NCI-H748 (cell line): ENCODE results near the gene RNF212.

ENCODE experiments used
- DNase-seq: peaks from one replicate; lab custom pipeline; 2025; ENCODE audit not compliant: unreplicated experiment; lab: John Stamatoyannopoulos, UW

RNF212 gene

DNA sequence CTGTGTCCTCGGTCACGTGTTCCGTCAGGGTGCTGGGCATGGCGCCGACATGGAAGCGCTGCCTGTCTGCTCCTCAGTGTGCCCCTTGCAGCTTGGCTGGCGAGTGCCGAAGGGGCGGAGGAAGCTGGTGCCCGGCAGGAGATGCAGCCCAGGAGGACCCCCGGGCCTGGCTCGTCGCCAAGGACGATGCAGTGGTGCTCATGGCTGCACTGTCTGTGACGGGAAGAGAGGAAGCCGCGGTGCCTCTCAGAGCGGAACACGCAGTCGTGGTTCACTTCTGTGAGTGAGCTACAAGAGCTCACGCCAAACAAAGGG is 63.8 kb downstream of the RNF212 start:
- DNase-seq: no peak

DNA sequence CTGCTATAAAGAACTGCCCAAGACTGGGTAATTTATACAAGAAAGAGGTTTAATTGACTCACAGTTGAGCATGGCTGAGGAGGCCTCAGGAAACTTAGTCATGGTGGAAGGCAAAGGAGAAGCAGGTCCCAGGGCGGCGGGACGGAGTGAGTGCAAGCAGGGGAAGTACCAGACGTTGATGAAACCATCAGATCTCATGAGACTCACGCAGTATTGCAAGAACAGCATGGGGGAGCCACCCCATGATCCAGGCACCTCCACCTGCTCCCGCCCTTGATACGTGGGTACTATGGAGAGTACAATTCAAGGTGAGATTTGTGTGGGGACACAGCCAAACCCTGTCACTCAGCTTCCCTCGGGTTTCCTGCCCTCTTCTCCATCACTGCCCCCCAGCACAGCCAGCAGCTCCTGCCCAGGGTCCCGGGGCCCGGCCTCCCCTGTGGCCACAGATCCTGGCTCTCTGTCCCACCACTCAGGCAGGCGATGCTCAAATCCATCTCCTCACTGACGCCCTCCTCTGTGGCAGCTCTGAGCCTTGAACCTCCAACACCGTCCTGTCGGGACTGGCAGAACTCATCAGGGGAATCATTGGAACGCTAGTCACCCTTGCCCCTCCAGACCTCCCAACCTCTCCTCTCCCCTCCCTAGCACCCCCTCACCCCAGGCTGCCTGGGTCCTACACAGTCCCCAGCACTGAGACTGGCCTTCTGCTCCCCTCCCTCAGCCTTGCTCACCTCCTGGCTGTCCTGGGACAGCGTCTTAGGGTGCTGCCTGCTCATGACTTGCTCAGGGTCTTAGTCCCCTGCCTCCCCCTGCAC is 64.4 kb downstream of the RNF212 start:
- no peak for DNase-seq

GRCh38 chr4:1047976-1048772 is 65.2 kb downstream of the RNF212 start:
- no peak for DNase-seq

DNA sequence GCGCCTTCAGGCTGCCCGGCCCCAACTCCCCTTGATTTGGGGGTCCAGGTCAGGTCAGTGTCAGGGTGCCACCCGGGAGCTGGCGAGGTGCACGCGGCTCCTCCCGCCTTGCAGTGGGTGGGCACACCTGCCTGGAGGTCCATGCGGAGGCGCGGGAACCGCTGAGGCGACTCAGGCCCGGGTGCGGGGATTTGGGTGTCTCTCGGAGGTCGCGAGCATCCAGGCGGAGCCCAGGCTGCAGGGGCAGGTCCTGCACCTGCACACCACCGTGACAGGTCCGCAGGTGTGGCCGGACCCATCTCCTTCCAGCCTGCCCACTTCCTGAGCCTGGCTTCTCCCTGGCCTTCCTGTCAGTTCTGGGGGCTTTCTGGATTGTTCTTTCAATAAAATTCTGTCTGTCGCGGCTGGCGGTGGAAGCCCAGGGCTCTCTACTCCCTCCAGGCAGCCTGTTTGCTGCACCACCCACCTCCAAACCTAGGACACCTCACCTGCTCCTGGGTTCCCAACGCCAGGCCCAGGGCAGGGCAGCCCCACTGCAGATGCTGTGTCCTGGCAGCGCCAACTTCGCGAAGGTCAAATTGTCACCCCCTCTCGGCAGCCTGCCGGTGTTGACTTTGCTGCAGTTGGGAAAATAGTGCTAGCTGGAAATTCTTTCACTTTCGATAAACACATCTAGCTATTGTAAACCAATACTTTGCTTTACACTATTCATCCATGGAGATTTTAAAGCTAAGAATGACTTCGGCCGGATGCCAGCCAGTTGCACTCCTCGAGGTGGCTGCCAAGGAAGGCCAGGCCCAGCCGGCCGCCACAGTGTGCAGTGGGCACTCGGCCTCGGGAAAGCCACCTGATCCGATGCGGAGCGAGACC is 66.0 kb downstream of the RNF212 start:
- DNase-seq: no peak

GRCh38 chr4:1046581-1047011 is 66.8 kb downstream of the RNF212 start:
- peak; percentile 27 for DNase-seq

DNA sequence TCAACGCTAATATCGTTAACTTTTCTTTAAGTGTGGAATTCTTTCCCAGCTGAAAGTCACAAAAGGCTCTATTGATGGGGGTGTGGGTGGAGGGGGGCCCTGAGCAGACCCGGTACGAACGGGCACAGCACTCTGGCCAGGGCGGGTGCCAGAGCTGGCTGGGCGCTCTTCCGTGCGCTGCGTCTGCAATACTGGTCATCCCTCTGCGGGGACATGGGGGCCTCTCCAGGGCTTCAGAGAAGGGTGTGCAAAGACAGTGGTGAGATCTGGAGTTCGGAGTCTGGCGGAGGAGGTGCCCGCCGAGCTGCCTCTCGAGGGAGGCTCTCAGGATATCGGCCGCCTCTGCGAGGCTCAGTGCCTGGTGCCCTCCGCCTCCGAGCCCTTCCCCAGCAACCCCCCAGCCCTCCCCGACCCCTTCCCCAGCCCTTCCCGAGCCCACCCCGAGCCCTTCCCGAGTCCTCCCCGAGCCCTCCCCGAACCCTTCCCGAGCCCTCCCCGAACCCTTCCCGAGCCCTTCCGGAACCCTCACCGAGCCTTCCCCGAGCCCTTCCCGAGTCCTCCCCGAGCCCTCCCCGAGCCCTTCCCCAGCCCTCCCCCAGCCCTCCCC is 67.7 kb downstream of the RNF212 start:
- DNase-seq: no peak

DNA sequence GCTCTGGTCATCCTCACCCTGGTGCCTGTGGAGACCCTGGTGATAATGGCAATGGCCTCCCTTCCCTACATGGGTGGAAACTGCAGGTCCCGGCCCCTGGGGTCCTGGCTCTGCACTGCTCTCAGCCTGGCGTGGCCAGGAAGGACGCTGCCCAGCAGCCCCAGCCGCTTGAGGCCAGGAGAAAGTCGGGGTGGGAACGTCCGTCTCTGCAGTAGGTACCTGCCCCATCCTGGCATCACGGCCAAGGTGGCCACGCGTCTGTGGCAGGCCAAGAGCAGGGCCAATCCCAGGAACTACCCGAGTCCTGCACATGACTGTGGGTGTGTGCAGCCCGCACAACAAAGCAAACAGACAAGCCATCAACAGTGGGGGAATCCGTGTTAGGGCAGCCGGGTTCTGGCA is 68.2 kb downstream of the RNF212 start:
- no peak for DNase-seq

DNA sequence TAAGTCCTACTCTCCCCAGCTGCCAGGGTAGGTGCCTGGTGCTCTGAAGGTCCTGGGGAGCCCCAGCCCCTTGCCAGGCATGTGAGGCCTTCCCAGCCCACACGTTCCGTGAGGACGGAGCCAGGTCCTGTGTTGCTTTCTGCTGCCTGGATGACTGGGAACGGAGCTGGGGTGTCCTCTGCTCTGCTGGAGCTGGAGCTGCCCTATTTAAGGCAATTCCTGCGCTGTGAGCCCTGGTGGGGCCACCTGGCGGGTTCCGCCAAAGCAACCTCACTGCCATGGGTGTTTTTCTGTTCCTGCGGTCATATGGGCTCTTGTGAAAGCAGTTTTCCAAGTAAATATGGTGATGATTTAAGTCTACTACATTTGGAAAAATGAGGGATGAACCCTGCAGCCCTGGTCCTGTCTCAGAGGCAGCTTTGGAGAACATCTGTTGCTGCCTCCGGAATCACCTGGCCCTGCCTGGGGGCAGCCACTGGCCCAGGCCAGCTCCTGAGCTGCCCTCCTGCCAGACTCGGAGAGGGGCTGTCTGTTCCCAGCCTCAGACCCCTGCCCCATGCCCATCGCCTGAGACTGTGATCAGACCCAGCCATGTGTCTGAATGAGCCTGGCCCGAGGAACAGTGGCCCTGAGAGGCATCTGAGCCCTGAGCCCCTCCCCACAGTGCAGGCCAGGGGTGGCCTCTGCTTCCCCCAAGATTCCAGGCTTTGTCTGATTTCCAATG is 68.7 kb downstream of the RNF212 start:
- DNase-seq: no peak

- no peak for DNase-seq
Observed at GRCh38 chr4:1043651-1044468, 69.5 kb downstream of the RNF212 start.

GRCh38 chr4:1043162-1043561 is 70.2 kb downstream of the RNF212 start:
- no peak for DNase-seq

DNA sequence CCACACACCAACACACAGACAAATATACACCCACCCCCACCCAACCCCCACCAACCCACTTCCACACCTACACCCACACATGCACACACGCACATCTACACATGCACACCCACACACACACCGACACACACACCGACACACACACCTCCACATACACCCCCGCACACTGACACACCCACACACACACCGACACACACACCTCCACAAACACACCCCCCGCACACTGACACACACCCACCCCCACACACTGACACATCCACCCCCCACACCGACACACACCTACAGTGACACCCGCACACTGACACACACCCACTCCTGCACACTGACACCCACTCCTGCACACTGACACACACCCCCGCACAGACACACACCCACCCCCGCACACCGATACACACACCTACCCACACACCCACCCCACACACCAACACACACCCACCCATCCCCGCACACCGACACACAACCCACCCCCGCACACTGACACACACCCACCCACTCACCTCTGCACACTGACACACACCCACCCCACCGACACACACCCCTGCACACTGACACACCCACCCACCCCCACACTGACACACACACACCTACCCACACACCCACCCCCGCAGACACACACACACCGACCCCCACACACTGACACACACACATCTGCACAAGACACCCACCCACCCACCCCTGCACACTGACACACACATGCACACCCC is 70.9 kb downstream of the RNF212 start:
- no peak for DNase-seq

GRCh38 chr4:1041936-1042330 is 71.4 kb downstream of the RNF212 start:
- no peak for DNase-seq

GRCh38 chr4:1041147-1041935 is 72.0 kb downstream of the RNF212 start:
- DNase-seq: no peak

DNA sequence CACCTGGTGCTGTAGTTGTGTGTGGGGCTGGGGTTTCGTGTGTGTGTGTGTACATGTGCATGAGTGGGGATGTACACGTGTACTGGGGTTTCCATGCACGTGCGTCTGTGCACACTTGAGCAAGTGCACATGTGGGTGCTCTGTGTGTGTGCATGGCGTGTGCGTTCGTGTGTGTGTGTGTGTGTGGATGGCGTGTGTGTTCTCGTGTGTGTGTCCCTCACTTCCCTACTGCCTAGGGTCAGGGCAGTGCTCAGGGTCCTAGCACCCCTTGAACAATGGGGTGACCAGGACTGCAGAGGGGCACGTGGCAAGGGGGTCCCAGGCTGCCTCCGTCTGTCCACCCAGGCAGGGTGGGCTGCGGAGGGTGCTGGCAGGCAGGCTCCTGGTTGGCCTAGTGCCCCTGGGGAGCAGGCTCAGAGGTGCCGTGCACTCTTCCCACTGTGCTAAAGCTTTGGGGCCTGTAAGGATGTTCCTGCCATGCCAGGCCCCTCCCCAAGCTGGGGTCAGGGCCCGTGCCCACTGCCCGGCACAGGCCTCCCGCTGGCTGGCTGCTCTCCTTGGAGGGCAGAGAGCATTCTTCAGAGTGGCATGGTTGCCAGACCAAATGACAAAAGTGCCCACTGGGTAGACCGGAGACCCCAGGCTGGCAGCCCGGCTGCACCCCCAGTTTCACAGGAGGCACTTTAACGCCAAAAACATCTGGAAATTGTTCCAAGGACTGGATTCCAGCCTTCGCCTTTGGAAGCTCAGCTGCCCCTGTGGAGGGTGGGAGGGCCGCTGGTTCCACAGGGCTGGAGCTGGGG is 72.8 kb downstream of the RNF212 start:
- DNase-seq: no peak

- no peak for DNase-seq
Observed at GRCh38 chr4:1039493-1040343, 73.6 kb downstream of the RNF212 start.

DNA sequence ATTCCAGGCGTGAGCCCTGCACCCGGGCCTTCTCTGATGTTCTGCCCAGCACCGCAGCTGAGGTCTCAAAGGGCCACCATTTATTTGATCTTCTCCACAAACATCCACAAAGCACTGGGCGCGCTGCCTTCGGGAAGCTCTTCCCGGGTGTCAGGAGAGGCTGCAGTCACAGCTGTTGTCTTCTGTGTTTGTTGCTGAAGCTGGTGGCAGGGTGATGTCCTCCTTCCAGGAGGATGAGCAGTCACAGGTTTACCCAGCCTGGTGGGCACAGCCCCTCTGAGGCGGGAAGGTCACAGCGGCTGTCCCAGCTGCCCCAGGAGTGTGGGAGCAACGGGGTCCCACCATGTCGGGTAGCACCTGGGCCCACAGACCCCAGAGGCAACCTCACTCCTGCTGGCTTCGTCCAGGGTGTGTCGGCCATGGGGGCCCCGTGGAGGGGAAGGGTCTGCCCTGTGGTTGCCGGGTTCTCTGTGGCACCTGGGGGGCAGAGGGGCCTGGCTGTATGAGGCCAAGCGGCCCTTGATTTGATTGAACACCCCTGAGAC is 74.3 kb downstream of the RNF212 start:
- no peak for DNase-seq
